H4 (cell line): ENCODE results near the gene MON1A. TPM values are rescaled to one million over a fixed set of nuclear protein-coding genes. Genes with fewer than 3 reads are reported as not detected.
"Not testable (repeated sequence)": the region's sequence is repeated elsewhere in the genome, so short reads cannot be mapped to it uniquely, and the experiment has no call there.

Experiments
- DNase-seq: peaks from one replicate; pipeline ENCODE4 v3.0.0-alpha.2; 2015; ENCODE audit warnings: low spot score
- total RNA-seq: library from RNA; depleted of rRNA; stranded (reverse); fragments of >200 nt; shearing (Covaris generic); gene quantifications from 2 replicates; pipeline ENCODE4 v1.2.3, GENCODE V29; 2014

MON1A gene
- total RNA-seq, 1 experiment from 2014 or later = 3.0 TPM

- no peak for DNase-seq
Measured at GRCh38 chr3:49924683-49925082, 4.9 kb downstream of the MON1A start.

GRCh38 chr3:49917806-49918590 lies 11.6 kb downstream of the MON1A start:
- not testable (repeated sequence) for DNase-seq

GRCh38 chr3:49916686-49917085 lies 12.9 kb downstream of the MON1A start:
- no peak for DNase-seq

- no peak for DNase-seq
Measured at GRCh38 chr3:49914906-49915305, 14.7 kb downstream of the MON1A start.

- no peak for DNase-seq
Measured at GRCh38 chr3:49912881-49913281, 16.7 kb downstream of the MON1A start.

GRCh38 chr3:49911611-49912010 lies 18.0 kb downstream of the MON1A start:
- no peak for DNase-seq

- no peak for DNase-seq
Measured at GRCh38 chr3:49911124-49911420, 18.5 kb downstream of the MON1A start.

- no peak for DNase-seq
Measured at GRCh38 chr3:49910409-49911123, 19.0 kb downstream of the MON1A start.

- DNase-seq = no peak
Measured at GRCh38 chr3:49908373-49909199, 21.0 kb downstream of the MON1A start.

GRCh38 chr3:49906073-49906743 lies 23.4 kb downstream of the MON1A start:
- peak; percentile 38 for DNase-seq

GRCh38 chr3:49904448-49904847 lies 25.2 kb downstream of the MON1A start:
- DNase-seq = not testable (repeated sequence)

- no peak for DNase-seq
Measured at GRCh38 chr3:49903451-49904424, 25.9 kb downstream of the MON1A start, which contains the start of gene MST1R. Gene MST1R (minus strand): TSS chr3:49903873. CDS start chr3:49903609, 264 bp downstream.

GRCh38 chr3:49902511-49903345 lies 26.9 kb downstream of the MON1A start:
- no peak for DNase-seq

- DNase-seq = no peak
Measured at GRCh38 chr3:49901366-49902339, 28.0 kb downstream of the MON1A start.

GRCh38 chr3:49900491-49901153 lies 29.0 kb downstream of the MON1A start:
- DNase-seq = peak; percentile 66

GRCh38 chr3:49899815-49900214 lies 29.8 kb downstream of the MON1A start:
- DNase-seq = no peak

- no peak for DNase-seq
Measured at GRCh38 chr3:49898991-49899390, 30.6 kb downstream of the MON1A start.

GRCh38 chr3:49896345-49896744 lies 33.3 kb downstream of the MON1A start:
- no peak for DNase-seq
